RPMI8226 (cell line): Measurements from ENCODE around the gene PRKAR1B.
"Not testable (repeated sequence)": the region's sequence is repeated elsewhere in the genome, so short reads cannot be mapped to it uniquely, and the experiment has no call there.

Experiments
- DNase-seq: peaks from one replicate; pipeline ENCODE4 v3.0.0-alpha.2; 2015

The PRKAR1B gene

GRCh38 chr7:551615-551970, 175.5 kb downstream of the PRKAR1B start:
- DNase-seq: not testable (repeated sequence)

GRCh38 chr7:550881-551614, 176.0 kb downstream of the PRKAR1B start:
- no peak for DNase-seq

DNA sequence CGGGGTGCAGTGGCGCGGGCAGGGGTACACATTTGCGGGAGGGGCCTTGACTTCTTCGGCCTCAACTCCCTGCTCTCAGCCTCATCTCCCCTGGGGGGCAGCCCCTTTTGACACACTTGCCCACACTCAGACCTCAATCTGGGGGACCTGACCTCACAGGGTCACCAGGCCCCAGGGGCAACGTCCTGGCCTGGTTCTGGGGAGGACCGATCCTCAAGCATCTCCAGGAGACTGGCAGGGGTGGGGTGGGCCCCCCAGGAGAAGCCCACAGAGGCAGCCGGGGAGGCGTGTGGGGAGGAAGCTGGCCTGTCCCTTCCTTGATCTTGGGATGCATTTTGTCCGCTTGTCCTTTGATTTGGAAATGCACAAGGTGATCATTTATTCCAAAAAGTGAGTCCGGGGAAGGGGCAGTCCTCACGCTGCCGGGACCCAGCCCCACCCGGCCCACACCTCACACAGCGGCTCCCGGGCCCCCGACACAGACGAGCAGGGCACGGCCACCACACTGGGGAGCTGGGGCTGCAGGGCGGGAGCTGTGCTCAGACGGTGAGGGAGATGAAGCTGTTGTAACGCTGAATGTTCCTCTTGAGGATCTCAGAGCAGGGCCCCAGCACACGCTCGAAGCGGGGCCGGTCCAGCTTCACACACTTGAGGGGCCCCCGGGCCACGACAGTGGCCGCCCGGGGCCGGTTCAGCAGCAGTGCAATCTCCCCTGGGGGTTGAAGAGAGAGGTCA, 177.0 kb downstream of the PRKAR1B start:
- DNase-seq: no peak

GRCh38 chr7:549066-549890, 177.8 kb downstream of the PRKAR1B start:
- no peak for DNase-seq

GRCh38 chr7:548401-548800, 178.7 kb downstream of the PRKAR1B start:
- DNase-seq: no peak

DNA sequence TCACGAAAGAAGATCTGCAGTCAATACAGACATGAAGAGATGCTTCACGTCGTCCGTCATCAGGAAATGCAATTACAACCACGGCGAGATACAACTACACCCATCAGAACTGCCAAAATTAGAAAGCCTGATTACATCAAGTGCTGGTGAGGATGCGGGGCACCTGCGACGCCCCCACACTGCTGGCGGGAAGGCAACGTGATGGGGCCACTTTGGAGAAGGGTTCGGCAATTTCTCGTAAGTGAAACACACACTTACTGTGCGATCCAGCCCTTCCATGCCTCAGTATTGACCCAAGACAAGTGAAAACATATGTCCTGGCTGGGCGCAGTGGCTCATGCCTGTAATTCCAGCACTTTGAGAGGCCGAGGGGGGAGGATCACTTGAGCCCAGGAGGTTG, 181.6 kb downstream of the PRKAR1B start:
- no peak for DNase-seq

DNA sequence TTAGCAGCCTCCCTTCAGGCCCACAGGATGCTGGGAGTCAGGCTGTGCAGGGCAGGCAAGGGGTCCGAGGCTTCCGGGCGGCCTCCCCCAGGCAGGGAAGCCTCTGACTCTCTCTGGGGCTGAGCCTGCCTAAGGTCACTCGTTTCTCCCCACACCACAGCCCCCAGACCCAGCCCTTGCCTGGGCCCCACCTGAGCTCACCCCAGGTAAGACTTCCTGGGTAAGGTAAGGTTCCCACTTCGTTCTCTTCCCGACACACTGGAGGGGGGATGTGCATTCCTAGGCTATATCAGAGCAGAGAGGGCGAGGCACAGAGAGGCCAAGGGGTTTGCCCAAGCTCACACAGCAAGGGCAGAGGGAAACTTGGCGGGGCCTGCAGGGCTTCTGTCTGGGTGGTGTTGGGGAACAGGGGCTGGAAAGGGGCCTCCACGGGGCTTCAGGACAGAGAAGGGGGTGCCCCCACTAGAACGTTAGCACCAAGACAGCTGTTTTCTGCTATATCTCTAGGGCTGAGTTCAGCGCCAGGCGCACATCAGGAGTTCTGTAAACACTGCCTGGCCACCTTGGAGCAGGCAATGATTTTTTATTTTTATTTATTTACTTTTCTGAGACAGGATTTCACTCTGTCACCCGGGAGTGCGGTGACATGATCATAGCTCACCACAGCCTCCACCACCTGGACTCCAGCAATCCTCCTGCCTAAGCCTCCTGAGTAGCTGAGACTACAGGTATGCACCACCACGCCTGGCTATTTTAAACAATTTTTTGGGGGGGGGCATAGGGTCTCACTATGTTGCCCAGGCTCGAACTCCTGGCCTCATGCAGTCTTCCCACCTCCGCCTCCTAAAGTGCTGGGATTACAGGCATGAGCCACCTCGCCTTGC, 182.5 kb downstream of the PRKAR1B start:
- no peak for DNase-seq

DNA sequence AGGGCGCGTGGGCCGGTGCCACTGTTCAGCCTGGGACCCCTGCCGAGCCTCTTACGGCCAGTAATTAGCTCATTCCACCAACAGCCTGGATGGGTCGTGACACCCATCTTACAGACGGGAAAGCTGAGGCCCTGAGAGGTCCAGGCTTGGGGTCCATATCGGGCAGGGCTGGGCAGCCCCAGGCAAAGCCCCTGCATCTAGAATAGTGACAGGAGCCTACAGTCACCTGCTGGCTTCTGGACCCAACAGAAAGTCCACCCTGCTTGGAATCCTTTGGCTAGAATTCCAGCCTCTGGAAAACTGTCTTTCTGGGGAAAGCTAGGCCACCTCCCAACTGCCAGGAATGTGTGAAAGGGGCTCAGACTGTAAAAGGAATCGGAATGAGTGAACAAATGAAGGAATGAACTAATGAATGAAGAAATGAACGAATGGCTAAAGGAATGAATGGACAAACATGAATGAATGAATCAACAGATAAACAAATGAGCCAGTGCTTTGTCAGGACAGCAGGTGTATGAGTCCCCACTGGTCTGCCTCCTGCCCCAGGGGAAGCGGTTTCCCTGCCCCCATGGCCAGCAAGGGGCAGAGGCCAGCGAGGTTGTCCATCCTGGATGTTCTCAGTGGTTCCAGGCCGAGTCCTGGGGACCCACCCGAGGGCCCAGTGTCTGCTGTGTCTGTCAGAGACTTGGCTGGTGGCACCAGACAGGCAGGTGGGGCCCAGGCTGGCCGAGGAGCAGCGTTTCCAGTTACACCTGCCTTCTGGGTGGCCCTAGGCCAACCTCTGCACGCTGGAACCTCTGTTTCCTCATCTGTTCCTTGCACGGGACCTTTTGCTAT, 183.4 kb downstream of the PRKAR1B start:
- DNase-seq: no peak

GRCh38 chr7:542713-543500, 184.2 kb downstream of the PRKAR1B start:
- DNase-seq: no peak

- DNase-seq: no peak
These were observed 184.9 kb downstream of the PRKAR1B start for GRCh38 chr7:542131-542712.

DNA sequence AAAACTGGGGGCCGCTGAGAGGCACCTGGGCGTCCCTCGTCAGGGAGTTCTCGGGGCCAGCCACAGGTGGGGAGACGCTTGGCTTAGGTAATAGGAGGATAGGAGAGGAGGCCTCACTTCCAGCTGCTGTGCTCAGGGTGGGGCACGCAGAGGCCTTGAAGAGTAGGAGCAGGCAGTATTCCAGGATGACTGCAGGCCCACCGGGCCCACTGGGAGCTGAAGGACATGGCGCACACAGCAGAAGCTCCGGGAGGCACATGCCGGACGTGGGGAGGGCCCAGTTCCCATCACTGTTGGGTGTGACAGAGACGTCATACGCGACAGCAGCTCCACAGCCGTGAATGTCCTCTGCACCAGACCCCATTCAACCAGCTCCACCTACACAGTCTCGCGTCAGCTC, 185.4 kb downstream of the PRKAR1B start:
- DNase-seq: no peak

GRCh38 chr7:540997-541396, 186.1 kb downstream of the PRKAR1B start:
- no peak for DNase-seq

GRCh38 chr7:540579-540978, 186.5 kb downstream of the PRKAR1B start:
- DNase-seq: no peak

- no peak for DNase-seq
These were observed 187.2 kb downstream of the PRKAR1B start for GRCh38 chr7:539731-540411.

DNA sequence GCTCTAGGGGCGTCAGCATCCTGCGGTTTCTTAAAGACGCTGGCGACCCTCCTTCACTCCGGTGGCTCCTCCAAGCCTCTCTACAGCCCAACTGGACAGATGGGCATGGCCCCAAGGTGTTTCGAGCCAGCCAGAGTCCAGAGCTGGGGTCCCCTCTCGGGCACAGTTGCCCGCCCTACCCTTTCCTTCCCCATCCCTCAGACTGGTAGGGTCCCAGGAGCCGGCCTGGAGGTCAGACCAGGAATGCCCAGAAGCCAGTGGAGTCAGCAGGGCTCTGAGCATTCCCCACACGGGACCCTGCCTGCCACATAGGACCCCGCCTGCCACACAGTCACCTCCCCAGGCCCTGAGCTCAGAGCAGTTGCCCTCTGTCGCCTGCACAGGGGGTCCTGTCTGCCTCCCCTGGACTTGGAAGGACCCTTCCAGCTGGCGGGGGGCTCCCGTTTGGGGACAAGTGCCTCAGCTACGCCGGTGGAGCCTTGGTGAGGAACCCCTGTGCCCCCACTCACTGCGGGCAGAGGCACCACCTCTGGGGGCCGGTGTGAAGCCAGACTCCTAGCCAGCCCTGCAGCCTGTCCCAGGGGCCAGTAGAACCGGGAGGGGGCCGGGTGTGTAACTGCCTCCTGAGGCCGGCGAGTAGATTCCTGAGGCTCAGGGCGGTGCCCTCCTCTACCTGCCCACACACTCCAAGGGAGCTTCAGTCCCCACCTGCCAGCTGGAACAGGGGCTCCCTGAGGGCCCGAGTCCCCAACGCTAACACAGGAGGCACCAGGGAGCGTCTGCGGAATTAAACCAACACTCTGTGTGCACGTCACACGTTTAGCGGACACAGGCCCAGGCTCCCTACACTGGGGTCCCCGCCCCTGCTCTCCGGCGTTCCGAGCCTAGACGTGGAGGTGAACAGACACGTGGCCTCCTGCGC, 188.1 kb downstream of the PRKAR1B start:
- no peak for DNase-seq

DNA sequence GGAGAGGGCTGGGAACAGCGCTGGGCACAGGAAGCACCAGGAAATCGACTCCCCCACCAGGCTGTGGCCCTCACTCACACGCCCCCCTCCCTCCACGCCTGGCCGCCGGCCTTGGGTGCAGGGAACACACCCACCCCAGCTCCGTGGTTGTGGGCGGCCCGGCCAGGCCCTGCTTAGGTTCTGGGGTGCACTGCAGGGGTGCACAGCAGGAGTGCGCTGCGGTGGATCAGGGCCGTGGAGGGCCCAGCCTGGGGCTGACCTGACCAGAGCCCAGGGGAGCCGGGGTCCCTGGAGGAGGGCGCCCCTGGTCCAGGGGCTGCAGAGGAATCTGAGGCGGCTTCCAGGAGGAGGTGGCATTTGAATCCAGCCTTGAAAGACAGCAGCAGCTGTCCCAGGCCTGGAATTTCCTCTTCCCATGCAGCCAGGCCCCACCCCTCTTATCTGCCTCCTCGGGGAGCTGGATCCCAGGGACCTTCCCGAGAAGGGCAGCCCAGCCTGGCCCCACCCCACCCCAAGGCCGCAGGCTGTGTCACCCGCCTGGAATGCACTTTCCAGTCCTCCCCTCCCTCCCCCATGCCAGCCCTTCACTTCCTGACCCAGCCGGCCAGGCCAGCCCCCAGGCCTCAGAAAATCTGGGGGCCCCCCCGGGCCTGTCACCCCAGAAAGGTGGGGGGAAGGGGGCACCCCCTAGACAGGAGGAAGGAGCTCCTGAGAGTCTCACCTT, 189.0 kb downstream of the PRKAR1B start:
- no peak for DNase-seq

- no peak for DNase-seq
These were observed 190.8 kb downstream of the PRKAR1B start for GRCh38 chr7:536231-536630.

GRCh38 chr7:534959-535358, 192.1 kb downstream of the PRKAR1B start:
- no peak for DNase-seq
